Measurements from ENCODE around the gene EIF5AL1.
A peak's percentile ranks its signal among the peaks of the same experiment; 100 is the strongest.
"Not testable (repeated sequence)": the region's sequence is repeated elsewhere in the genome, so short reads cannot be mapped to it uniquely, and the experiment has no call there.

Gene EIF5AL1

GRCh38 chr10:79521751-79522150 lies 9.4 kb downstream of the EIF5AL1 start:
- not testable (repeated sequence) for DNase-seq (ENCODE audit: low read depth)

GRCh38 chr10:79522464-79522863 lies 10.1 kb downstream of the EIF5AL1 start:
- not testable (repeated sequence) for H3K9me3 ChIP-seq (ENCODE audit: control insufficient read depth, low read length); H3K4me1 ChIP-seq (ENCODE audit: control insufficient read depth, insufficient read depth, low read length); H3K9ac ChIP-seq (ENCODE audit: low read length); H3K36me3 ChIP-seq (ENCODE audit: control insufficient read depth, insufficient read depth, low read length, severe bottlenecking); H3K27me3 ChIP-seq (replicated peaks; ENCODE audit: control insufficient read depth, insufficient read depth, low read length); DNase-seq (ENCODE audit: low read depth); H3K4me3 ChIP-seq (ENCODE audit: low read length)

More at GRCh38 chr10:79521751-79522150, 9.4 kb downstream of the EIF5AL1 start:
- not testable (repeated sequence) for H3K9ac ChIP-seq (ENCODE audit: low read length); H3K27me3 ChIP-seq (replicated peaks; ENCODE audit: control insufficient read depth, insufficient read depth, low read length); H3K4me3 ChIP-seq (ENCODE audit: low read length); H3K4me1 ChIP-seq (ENCODE audit: control insufficient read depth, insufficient read depth, low read length); H3K36me3 ChIP-seq (ENCODE audit: control insufficient read depth, insufficient read depth, low read length, severe bottlenecking); H3K9me3 ChIP-seq (ENCODE audit: control insufficient read depth, low read length)

GRCh38 chr10:79523157-79523853 lies 11.0 kb downstream of the EIF5AL1 start:
- not testable (repeated sequence) for H3K36me3 ChIP-seq (ENCODE audit: control insufficient read depth, insufficient read depth, low read length, severe bottlenecking); H3K4me1 ChIP-seq (ENCODE audit: control insufficient read depth, insufficient read depth, low read length); H3K4me3 ChIP-seq (ENCODE audit: low read length); H3K9ac ChIP-seq (ENCODE audit: low read length); DNase-seq (ENCODE audit: low read depth); H3K9me3 ChIP-seq (ENCODE audit: control insufficient read depth, low read length); H3K27me3 ChIP-seq (replicated peaks; ENCODE audit: control insufficient read depth, insufficient read depth, low read length)

- not testable (repeated sequence) for H3K27me3 ChIP-seq (replicated peaks; ENCODE audit: control insufficient read depth, insufficient read depth, low read length); H3K9ac ChIP-seq (ENCODE audit: low read length); H3K9me3 ChIP-seq (ENCODE audit: control insufficient read depth, low read length); H3K4me3 ChIP-seq (ENCODE audit: low read length); H3K36me3 ChIP-seq (ENCODE audit: control insufficient read depth, insufficient read depth, low read length, severe bottlenecking); H3K4me1 ChIP-seq (ENCODE audit: control insufficient read depth, insufficient read depth, low read length); DNase-seq (ENCODE audit: low read depth)
These were observed 12.8 kb downstream of the EIF5AL1 start for GRCh38 chr10:79525049-79525710.

- H3K36me3 ChIP-seq (ENCODE audit: control insufficient read depth, insufficient read depth, low read length, severe bottlenecking); H3K27me3 ChIP-seq (replicated peaks; ENCODE audit: control insufficient read depth, insufficient read depth, low read length); H3K9me3 ChIP-seq (ENCODE audit: control insufficient read depth, low read length); H3K4me3 ChIP-seq (ENCODE audit: low read length); H3K4me1 ChIP-seq (ENCODE audit: control insufficient read depth, insufficient read depth, low read length); DNase-seq (ENCODE audit: low read depth); H3K9ac ChIP-seq (ENCODE audit: low read length): not testable (repeated sequence)
These were observed 15.9 kb downstream of the EIF5AL1 start for GRCh38 chr10:79528261-79528660.

- H3K9ac ChIP-seq (ENCODE audit: low read length); H3K27me3 ChIP-seq (replicated peaks; ENCODE audit: control insufficient read depth, insufficient read depth, low read length); H3K36me3 ChIP-seq (ENCODE audit: control insufficient read depth, insufficient read depth, low read length, severe bottlenecking); H3K4me3 ChIP-seq (ENCODE audit: low read length); H3K4me1 ChIP-seq (ENCODE audit: control insufficient read depth, insufficient read depth, low read length); H3K9me3 ChIP-seq (ENCODE audit: control insufficient read depth, low read length): not testable (repeated sequence)
- DNase-seq (ENCODE audit: low read depth) = peak; percentile 11
These were observed 21.0 kb downstream of the EIF5AL1 start for GRCh38 chr10:79533142-79533902.

GRCh38 chr10:79533903-79534175 lies 21.5 kb downstream of the EIF5AL1 start:
- H3K4me1 ChIP-seq (ENCODE audit: control insufficient read depth, insufficient read depth, low read length); H3K9ac ChIP-seq (ENCODE audit: low read length); DNase-seq (ENCODE audit: low read depth): not testable (repeated sequence)

GRCh38 chr10:79538311-79538710 lies 26.0 kb downstream of the EIF5AL1 start:
- not testable (repeated sequence) for H3K9me3 ChIP-seq (ENCODE audit: control insufficient read depth, low read length); H3K36me3 ChIP-seq (ENCODE audit: control insufficient read depth, insufficient read depth, low read length, severe bottlenecking); H3K4me1 ChIP-seq (ENCODE audit: control insufficient read depth, insufficient read depth, low read length); H3K4me3 ChIP-seq (ENCODE audit: low read length); DNase-seq (ENCODE audit: low read depth); H3K9ac ChIP-seq (ENCODE audit: low read length); H3K27me3 ChIP-seq (replicated peaks; ENCODE audit: control insufficient read depth, insufficient read depth, low read length)

More at GRCh38 chr10:79533903-79534175, 21.5 kb downstream of the EIF5AL1 start:
- not testable (repeated sequence) for H3K27me3 ChIP-seq (replicated peaks; ENCODE audit: control insufficient read depth, insufficient read depth, low read length); H3K36me3 ChIP-seq (ENCODE audit: control insufficient read depth, insufficient read depth, low read length, severe bottlenecking); H3K4me3 ChIP-seq (ENCODE audit: low read length); H3K9me3 ChIP-seq (ENCODE audit: control insufficient read depth, low read length)

GRCh38 chr10:79540930-79541329 lies 28.6 kb downstream of the EIF5AL1 start:
- H3K4me1 ChIP-seq (ENCODE audit: control insufficient read depth, insufficient read depth, low read length); H3K4me3 ChIP-seq (ENCODE audit: low read length); H3K27me3 ChIP-seq (replicated peaks; ENCODE audit: control insufficient read depth, insufficient read depth, low read length); DNase-seq (ENCODE audit: low read depth); H3K9ac ChIP-seq (ENCODE audit: low read length); H3K9me3 ChIP-seq (ENCODE audit: control insufficient read depth, low read length); H3K36me3 ChIP-seq (ENCODE audit: control insufficient read depth, insufficient read depth, low read length, severe bottlenecking): not testable (repeated sequence)

GRCh38 chr10:79542626-79543025 lies 30.3 kb downstream of the EIF5AL1 start:
- Histone ChIP-seq H3K4me3 (ENCODE audit: low read length) (no peak overlapping the region), H3K36me3 (ENCODE audit: control insufficient read depth, insufficient read depth, low read length, severe bottlenecking) (no peaks in the 10 kb centered on the region), H3K9ac (ENCODE audit: low read length) (no peak overlapping the region), H3K9me3 (ENCODE audit: control insufficient read depth, low read length) (peaks cover 7% of the 10 kb centered on the region), H3K4me1 (ENCODE audit: control insufficient read depth, insufficient read depth, low read length) (no peaks in the 10 kb centered on the region), H3K27me3 (replicated peaks; ENCODE audit: control insufficient read depth, insufficient read depth, low read length) (peaks cover 5% of the 10 kb centered on the region)
- DNase-seq (ENCODE audit: low read depth) = no peak

- H3K4me1 ChIP-seq (ENCODE audit: control insufficient read depth, insufficient read depth, low read length); H3K36me3 ChIP-seq (ENCODE audit: control insufficient read depth, insufficient read depth, low read length, severe bottlenecking); H3K4me3 ChIP-seq (ENCODE audit: low read length); DNase-seq (ENCODE audit: low read depth); H3K9ac ChIP-seq (ENCODE audit: low read length); H3K9me3 ChIP-seq (ENCODE audit: control insufficient read depth, low read length): not testable (repeated sequence)
- H3K27me3 ChIP-seq (replicated peaks; ENCODE audit: control insufficient read depth, insufficient read depth, low read length) = peaks cover 17% of the 10 kb centered on the region
These were observed 32.1 kb downstream of the EIF5AL1 start for GRCh38 chr10:79544408-79544807.

Measured in adipocyte (in vitro differentiated cells).